Transverse colon (tissue), 4 donors: ENCODE measurements around the gene ATP1B2. TPM values are rescaled to one million over a fixed set of nuclear protein-coding genes. Genes with fewer than 3 reads are reported as not detected.

ENCODE experiments used
- DNase-seq: peaks from one replicate; pipeline ENCODE4 v3.0.0-alpha.2; 2019
- H3K27ac ChIP-seq, 4 donors: fragments of 200-600 bp; sonication (generic); 2 replicates each; pipeline ENCODE4 v1.5.1; 2016 to 2018; ENCODE audit warnings: inconsistent platforms in 4 of 4
- H3K27me3 ChIP-seq: fragments of 200-600 bp; sonication (generic); 2 replicates; pipeline ENCODE4 v1.5.1; 2017; ENCODE audit warnings: inconsistent platforms
- H3K36me3 ChIP-seq, 4 donors: fragments of 200-600 bp; sonication (generic); 2 replicates each; pipeline ENCODE4 v1.5.1; 2017 to 2019; ENCODE audit warnings: inconsistent platforms in 4 of 4
- H3K4me1 ChIP-seq, 4 donors: fragments of 200-600 bp; sonication (generic); 2 replicates each; pipeline ENCODE4 v1.5.1; 2017 to 2020; ENCODE audit warnings: inconsistent platforms in 4 of 4
- H3K4me3 ChIP-seq, 4 donors: fragments of 200-600 bp; sonication (generic); 1 replicate in 1 of 4; 2 replicates in 3 of 4; pipeline versions ENCODE4 v1.5.1 to v1.6.1; 2017 to 2019; ENCODE audit warnings: inconsistent platforms in 4 of 4
- H3K9me3 ChIP-seq, 2 donors: fragments of 200-600 bp; sonication (generic); 2 replicates each; pipeline ENCODE4 v1.5.1; 2017 to 2019; ENCODE audit warnings: inconsistent platforms in 2 of 2
- CTCF ChIP-seq, 5 experiments: fragments of 200-600 bp in 3 of 5; fragments of 450-650 bp in 2 of 5; sonication (generic) in 3 of 5; IDR thresholded peaks; 1 replicate in 2 of 5; 2 replicates in 3 of 5; pipeline ENCODE4 v1.5.1; 2016 to 2017; ENCODE audit warnings: antibody characterized with exemption in 5 of 5, inconsistent platforms in 3 of 5, mild to moderate bottlenecking in 2 of 5, moderate library complexity in 1 of 5
- EP300 ChIP-seq: sonication (generic); formaldehyde crosslinking; IDR thresholded peaks from one replicate; pipeline ENCODE4 v1.6.1; 2017; ENCODE audit warnings: antibody characterized with exemption, low read depth
- POLR2A ChIP-seq: fragments of 450-650 bp; IDR thresholded peaks from one replicate; pipeline ENCODE4 v1.6.1; 2016; ENCODE audit warnings: antibody characterized with exemption, mild to moderate bottlenecking, moderate library complexity
- POLR2AphosphoS5 ChIP-seq, 3 donors: sonication (generic); formaldehyde crosslinking; IDR thresholded peaks; one replicate each; pipeline ENCODE4 v1.6.1; 2016; ENCODE audit warnings: antibody characterized with exemption in 3 of 3
- WGBS, 2 donors: methylation state at CpG; one replicate each; pipeline ENCODE4 v1.1.5; 2018; ENCODE audit warnings: low coverage in 1 of 2; 5-methylcytosine and 5-hydroxymethylcytosine counted together
- in situ Hi-C, 4 donors: fragments of 200-750 bp; cut with MboI; loops; one replicate each; pipeline versions ENCODE4 v1.15.0 to v1.15.1; 2017; ENCODE audit warnings: low sequenced_read_pairs in 3 of 4, low pct_ligation_motif_present in 1 of 4, low pct_unique_long_range_greater_than_20kb in 1 of 4
- intact Hi-C: fragments of 100-400 bp; cut with DNase I; formaldehyde crosslinking; loops from one replicate; pipeline ENCODE4 v1.15.1; 2023; ENCODE audit warnings: low total_unique reads
- total RNA-seq, 4 donors: library from RNA; depleted of rRNA; stranded (reverse); fragments of >200 nt; gene quantifications; one replicate each; pipeline ENCODE4 v1.1.0, GENCODE V29; 2016

The ATP1B2 gene
- total RNA-seq, 4 donors from 2014 or later: 0.40 to 20.6 (median 2.3) TPM

GRCh38 chr17:7676533-7676932 lies 25.8 kb downstream of the ATP1B2 start:
- intact Hi-C loops: no loop called here
- TF ChIP-seq POLR2AphosphoS5 (IDR thresholded peaks at IDR 0.05): no peak
- no peak for TF ChIP-seq EP300
- TF ChIP-seq CTCF (IDR thresholded peaks at IDR 0.05): no peak
- no peak for TF ChIP-seq POLR2A
- in situ Hi-C loops: no loop called here
- Histone ChIP-seq H3K4me3 (no peak overlapping the region), H3K36me3 (peaks cover 0 to 41% (median 19%) of the 10 kb centered on the region in 4 donors), H3K9me3 (peaks cover 7 to 9% of the 10 kb centered on the region in 2 donors), H3K27ac (no peak overlapping the region), H3K4me1 (no peaks in the 10 kb centered on the region), H3K27me3 (no peaks in the 10 kb centered on the region)
- DNase-seq: no peak
- 86% methylated on average over 5 of the region's 5 CpGs; no CpG with 5 or more reads in 1 of the 2 donors for WGBS, 2 donors

GRCh38 chr17:7677388-7678067 lies 26.8 kb downstream of the ATP1B2 start:
- Histone ChIP-seq H3K9me3 (peaks cover 7 to 9% of the 10 kb centered on the region in 2 donors), H3K27ac (no peak overlapping the region), H3K4me3 (no peak overlapping the region), H3K4me1 (no peaks in the 10 kb centered on the region), H3K36me3 (peaks cover 0 to 33% (median 16%) of the 10 kb centered on the region in 4 donors), H3K27me3 (no peaks in the 10 kb centered on the region)
- intact Hi-C loops: loop anchor here (1.0 kb wide), 1 partner anchor 18 kb away; no protein-coding TSS in a partner anchor
- 84 to 96% methylated on average over 4 to 10 of the region's 10 CpGs for WGBS, 2 donors
- DNase-seq: no peak
- TF ChIP-seq EP300: no peak
- TF ChIP-seq CTCF (IDR thresholded peaks at IDR 0.05): no peak
- no peak for TF ChIP-seq POLR2A
- TF ChIP-seq POLR2AphosphoS5 (IDR thresholded peaks at IDR 0.05): no peak
- in situ Hi-C loops: no loop called here

- Histone ChIP-seq H3K4me1 (peaks cover 15 to 38% (median 25%) of the 10 kb centered on the region in 4 donors), H3K27me3 (no peaks in the 10 kb centered on the region), H3K36me3 (no peaks in the 10 kb centered on the region), H3K9me3 (no peaks in the 10 kb centered on the region), H3K4me3 (peak overlapping the region; percentile 58 to 93 (median 76)), H3K27ac (peak overlapping the region; percentile 95 to 99 (median 98))
- TF ChIP-seq POLR2AphosphoS5 (IDR thresholded peaks at IDR 0.05) (no peak), CTCF (IDR thresholded peaks at IDR 0.05) (no peak), EP300 (no peak), POLR2A (no peak)
- 26 to 33% methylated on average over 14 to 15 of the region's 15 CpGs for WGBS, 2 donors
- DNase-seq: no peak
- in situ Hi-C loops: loop anchor here in 2 of 4 donors (5.0 to 10.0 kb wide), 2 partner anchors 50 to 53 kb away; partner anchors contain the start of gene SHBG (in 2 of the 2)
- intact Hi-C loops: loop anchor here (5.0 kb wide), 1 partner anchor 53 kb away; the partner anchor contains the start of gene SHBG
Measured at GRCh38 chr17:7684851-7685532, 34.3 kb downstream of the ATP1B2 start.

GRCh38 chr17:7685533-7686221 lies 35.0 kb downstream of the ATP1B2 start:
- H3K4me1 ChIP-seq: peaks cover 15 to 38% (median 25%) of the 10 kb centered on the region in 4 donors
- in situ Hi-C loops (loop anchor here in 2 of 4 donors (5.0 to 10.0 kb wide), 2 partner anchors 51 to 53 kb away; partner anchors contain the start of gene SHBG (in 2 of the 2)), intact Hi-C loops (loop anchor here (5.0 kb wide), 1 partner anchor 53 kb away; the partner anchor contains the start of gene SHBG)
- no peaks in the 10 kb centered on the region for H3K9me3 ChIP-seq
- DNase-seq: peak; percentile 96
- H3K27ac ChIP-seq: peak overlapping the region; percentile 95 to 99 (median 98)
- no peaks in the 10 kb centered on the region for H3K36me3 ChIP-seq
- no peak for TF ChIP-seq CTCF (IDR thresholded peaks at IDR 0.05)
- peak; percentile 85 to 94 (median 89) for TF ChIP-seq POLR2AphosphoS5 (IDR thresholded peaks at IDR 0.05)
- TF ChIP-seq EP300: no peak
- peak; percentile 50 for TF ChIP-seq POLR2A
- no peaks in the 10 kb centered on the region for H3K27me3 ChIP-seq
- H3K4me3 ChIP-seq: peak overlapping the region; percentile 58 to 93 (median 76)
- whole genome bisulfite sequencing, 2 donors: 0 to 4% methylated on average over 10 to 44 of the region's 44 CpGs
